HUDEP-2 (cell line): ENCODE results near the gene NDUFB5.

Source experiments
- DNase-seq, 76 experiments: peaks; one replicate each; lab custom pipeline; 2025; ENCODE audit not compliant: unreplicated experiment in 76 of 76; lab: John Stamatoyannopoulos, UW

NDUFB5 gene

GRCh38 chr3:179673523-179673922, 68.9 kb downstream of the NDUFB5 start:
- no peak for DNase-seq

- no peak for DNase-seq
These were observed 71.5 kb downstream of the NDUFB5 start for GRCh38 chr3:179676081-179676480.
